K562 (cell line): Measurements from ENCODE around the gene HERPUD2. TPM values are rescaled to one million over a fixed set of nuclear protein-coding genes. Genes with fewer than 3 reads are reported as not detected.
"Not testable (repeated sequence)": the region's sequence is repeated elsewhere in the genome, so short reads cannot be mapped to it uniquely, and the experiment has no call there.

ENCODE experiments used
- ATAC-seq: fragments of 200-7000 bp; cut with Tn5 transposase; 3 replicates; pipeline ENCODE4 v1.9.1; 2020; ENCODE audit warnings: moderate library complexity
- BruUV-seq: library from RNA; stranded (reverse); fragments of 400-500 nt; replicated peaks from 2 replicates; lab custom pipeline; 2021; lab: Mats Ljungman, UMichigan
- CTCF ChIA-PET: fragments of 300-600 bp; formaldehyde crosslinking; extraction: SDS; loops from one replicate; lab custom pipeline; 2021; ENCODE audit warnings: low intra/inter-chr PET ratio; lab: Yijun Ruan, JAX
- POLR2A ChIA-PET: fragments of 300-600, 350-650 bp; sonication (Branson Sonifier 250); formaldehyde crosslinking; extraction: SDS; loops from one replicate; lab custom pipeline; 2021; ENCODE audit warnings: antibody characterized with exemption, inconsistent platforms; lab: Yijun Ruan, JAX
- DNase-seq, 4 experiments: peaks; one replicate each; pipeline versions ENCODE4 v3.0.0 to v3.0.0-alpha.2; 2011 to 2018; ENCODE audit warnings: low spot score in 3 of 4, mixed read lengths in 3 of 4; ENCODE audit errors: extremely low read depth in 1 of 4
- FAIRE-seq: peaks from 2 replicates; lab custom pipeline; 2011; peaks lifted over from hg19 to GRCh38; lab: Jason Lieb, UNC
- H2AFZ ChIP-seq: 2 replicates; pipeline ENCODE4 v1.6.0; 2011; ENCODE audit warnings: low read depth, low read length, control low read depth, inconsistent platforms
- H3K27ac ChIP-seq: fragments of 200-600 bp; 3 replicates; pipeline ENCODE4 v1.8.0; 2011; ENCODE audit warnings: low read depth, mild to moderate bottlenecking, control low read depth, inconsistent platforms, low read length, moderate library complexity, mixed read lengths; ENCODE audit errors: extremely low read depth
- H3K27me3 ChIP-seq, 2 experiments: fragments of 300-600 bp in 1 of 2; 2 replicates in 1 of 2; 3 replicates in 1 of 2; pipeline versions ENCODE4 v1.6.0 to v1.8.0; 2011; ENCODE audit warnings: inconsistent platforms in 2 of 2, low read length in 2 of 2, mild to moderate bottlenecking in 1 of 2, mixed read lengths in 1 of 2, moderate library complexity in 1 of 2; ENCODE audit not compliant: control insufficient read depth in 2 of 2, insufficient read depth in 2 of 2
- H3K36me3 ChIP-seq: fragments of 300-600 bp; 3 replicates; pipeline ENCODE4 v1.8.0; 2011; ENCODE audit warnings: mild to moderate bottlenecking, low read length, inconsistent platforms; ENCODE audit not compliant: control insufficient read depth, insufficient read depth
- H3K4me1 ChIP-seq, 2 experiments: fragments of 200-600 bp in 1 of 2; replicated peaks in 1 of 2; 2 replicates in 1 of 2; 3 replicates in 1 of 2; pipeline versions ENCODE4 v1.5.1 to v1.8.0; 2011; ENCODE audit warnings: inconsistent platforms in 2 of 2, low read length in 2 of 2, mild to moderate bottlenecking in 1 of 2, mixed read lengths in 1 of 2, moderate library complexity in 1 of 2; ENCODE audit not compliant: control insufficient read depth in 2 of 2, insufficient read depth in 2 of 2
- H3K4me2 ChIP-seq: 2 replicates; pipeline ENCODE4 v1.6.1; 2011; ENCODE audit warnings: low read length, control low read depth, inconsistent platforms, mixed read lengths; ENCODE audit not compliant: insufficient read depth
- H3K4me3 ChIP-seq: fragments of 200-600 bp; sonication (generic), shearing (Covaris generic); 2 replicates; pipeline ENCODE4 v1.5.1; 2016; ENCODE audit warnings: control low read depth, inconsistent platforms
- H3K79me2 ChIP-seq: fragments of 200-600 bp; 3 replicates; pipeline ENCODE4 v1.8.0; 2011; ENCODE audit warnings: low read length, inconsistent platforms; ENCODE audit not compliant: control insufficient read depth, insufficient read depth
- H3K9ac ChIP-seq, 2 experiments: 2 replicates each; pipeline versions ENCODE4 v1.6.0 to v1.6.1; 2011; ENCODE audit warnings: low read depth in 2 of 2, low read length in 2 of 2, control low read depth in 1 of 2, inconsistent platforms in 1 of 2, mild to moderate bottlenecking in 1 of 2, mixed read lengths in 1 of 2; ENCODE audit not compliant: insufficient read depth in 1 of 2
- H3K9me1 ChIP-seq: one replicate; pipeline ENCODE4 v1.6.0; 2011; ENCODE audit warnings: inconsistent platforms, mild to moderate bottlenecking, low read length, moderate library complexity; ENCODE audit not compliant: control insufficient read depth, insufficient read depth
- H3K9me3 ChIP-seq: replicated peaks from 2 replicates; pipeline ENCODE4 v1.5.1; 2011; ENCODE audit warnings: low read depth, low read length, inconsistent platforms; ENCODE audit not compliant: control insufficient read depth, insufficient read depth
- H4K20me1 ChIP-seq: replicated peaks from 2 replicates; pipeline ENCODE4 v1.6.1; 2011; ENCODE audit warnings: low read length, inconsistent platforms, mixed read lengths; ENCODE audit not compliant: control insufficient read depth, insufficient read depth
- CBX3 ChIP-seq, 2 experiments: IDR thresholded peaks; 1 replicate in 1 of 2; 2 replicates in 1 of 2; pipeline ENCODE4 v1.6.1; 2012; ENCODE audit warnings: inconsistent platforms in 2 of 2, low read length in 2 of 2, borderline replicate concordance in 1 of 2, control low read depth in 1 of 2
- FOXO4 ChIP-seq: fragments of 450-650 bp; formaldehyde crosslinking; IDR thresholded peaks from 2 replicates; pipeline ENCODE4 v1.4.0; 2020; ENCODE audit warnings: mild to moderate bottlenecking, moderate library complexity
- GATAD2B ChIP-seq: fragments of 450-650 bp; IDR thresholded peaks from 2 replicates; pipeline ENCODE4 v1.6.1; 2017; ENCODE audit warnings: mild to moderate bottlenecking, borderline replicate concordance
- HNRNPK ChIP-seq: fragments of 200-400 bp; formaldehyde crosslinking; IDR thresholded peaks from one replicate; pipeline ENCODE4 v1.6.1; 2018; ENCODE audit warnings: mild to moderate bottlenecking, low read depth, low read length; ENCODE audit not compliant: poor library complexity, severe bottlenecking
- KDM2B ChIP-seq: fragments of 250-450 bp; sonication (Bioruptor Pico); IDR thresholded peaks from 2 replicates; pipeline ENCODE4 v1.8.0; 2021; ENCODE audit warnings: mild to moderate bottlenecking, moderate library complexity
- RAD21 ChIP-seq, 2 experiments: fragments of 250-450 bp in 1 of 2; fragments of 450-650 bp in 1 of 2; sonication (Bioruptor Pico) in 1 of 2; formaldehyde crosslinking in 1 of 2; IDR thresholded peaks in 1 of 2; conservative IDR thresholded peaks in 1 of 2; 2 replicates each; pipeline versions ENCODE4 v1.4.0 to v1.8.0; 2020 to 2022; ENCODE audit warnings: mild to moderate bottlenecking in 2 of 2, moderate library complexity in 1 of 2
- WGBS: fragments of 100-300 bp; shearing (Covaris generic); methylation state at CpG from one replicate; pipeline ENCODE4 v1.1.6; 2016; ENCODE audit warnings: low coverage, mixed read lengths; ENCODE audit not compliant: insufficient coverage; ENCODE audit errors: missing lambda C conversion rate; 5-methylcytosine and 5-hydroxymethylcytosine counted together
- in situ Hi-C: fragments of 300-500 bp; cut with MboI; formaldehyde crosslinking; loops from 4 replicates; pipeline ENCODE4 v1.15.0; 2018; ENCODE audit warnings: inconsistent platforms, mixed read lengths
- intact Hi-C: fragments of 100-400 bp; cut with micrococcal nuclease; formaldehyde crosslinking; loops from 2 replicates; pipeline ENCODE4 v1.14.2; 2022
- polyA plus RNA-seq, 8 experiments: library from polyadenylated mRNA; depleted of rRNA in 4 of 8; stranded (reverse) in 5 of 8; unstranded in 3 of 8; fragments of >200 nt; fragmentation: Nextera tagmentation in 2 of 8; fragmentation: Illumina TruSeq in 1 of 8; extraction: Ambion mirVana in 2 of 8; extraction: Trizol in 1 of 8; gene quantifications; 2 replicates each; pipeline versions ENCODE4 v1.2.1 to v1.2.3, GENCODE V29; 2011 to 2014; ENCODE audit warnings: inconsistent platforms in 1 of 8, missing spikeins in 1 of 8
- total RNA-seq, 7 experiments: library from RNA; depleted of rRNA in 6 of 7; stranded (reverse); fragments of >200 nt in 6 of 7; fragmentation: Illumina TruSeq in 2 of 7; extraction: Trizol in 2 of 7; gene quantifications; 2 replicates each; pipeline versions ENCODE4 v1.2.1 to v1.2.3, GENCODE V29; 2011 to 2021; ENCODE audit warnings: low replicate concordance in 1 of 7
- TF ChIP-seq, protein P1 (sequence below), 2 experiments: fragments of 450-650 bp in 1 of 2; sonication (generic) in 1 of 2; formaldehyde crosslinking; conservative IDR thresholded peaks; 2 replicates each; pipeline versions ENCODE4 v1.4.0 to v1.8.1; 2020 to 2022; ENCODE audit warnings: mild to moderate bottlenecking in 1 of 2, missing genetic modification reagents in 1 of 2
- TF ChIP-seq, protein P2 (sequence below): fragments of 450-650 bp; IDR thresholded peaks from 2 replicates; pipeline ENCODE4 v1.6.1; 2018; ENCODE audit not compliant: partially characterized antibody

HERPUD2 gene
- total and polyA plus RNA-seq, 9 of the 15 experiments (the other 6 are each of a cell fraction or from before 2014, with no cell fraction given) = 4.1 to 28.5 (median 12.3) TPM

- TF ChIP-seq, protein P1, sequence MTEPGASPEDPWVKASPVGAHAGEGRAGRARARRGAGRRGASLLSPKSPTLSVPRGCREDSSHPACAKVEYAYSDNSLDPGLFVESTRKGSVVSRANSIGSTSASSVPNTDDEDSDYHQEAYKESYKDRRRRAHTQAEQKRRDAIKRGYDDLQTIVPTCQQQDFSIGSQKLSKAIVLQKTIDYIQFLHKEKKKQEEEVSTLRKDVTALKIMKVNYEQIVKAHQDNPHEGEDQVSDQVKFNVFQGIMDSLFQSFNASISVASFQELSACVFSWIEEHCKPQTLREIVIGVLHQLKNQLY (CRISPR knock-in tag; conservative IDR thresholded peaks at IDR 0.05) = no peak
- no peak for TF ChIP-seq CBX3 (IDR thresholded peaks at IDR 0.05; ENCODE audit: borderline replicate concordance in 1 of 2, low read length in 2 of 2)
- no peak for TF ChIP-seq HNRNPK
- no peak for TF ChIP-seq FOXO4
- TF ChIP-seq KDM2B (CRISPR knock-in tag) = no peak
- TF ChIP-seq, protein P2, sequence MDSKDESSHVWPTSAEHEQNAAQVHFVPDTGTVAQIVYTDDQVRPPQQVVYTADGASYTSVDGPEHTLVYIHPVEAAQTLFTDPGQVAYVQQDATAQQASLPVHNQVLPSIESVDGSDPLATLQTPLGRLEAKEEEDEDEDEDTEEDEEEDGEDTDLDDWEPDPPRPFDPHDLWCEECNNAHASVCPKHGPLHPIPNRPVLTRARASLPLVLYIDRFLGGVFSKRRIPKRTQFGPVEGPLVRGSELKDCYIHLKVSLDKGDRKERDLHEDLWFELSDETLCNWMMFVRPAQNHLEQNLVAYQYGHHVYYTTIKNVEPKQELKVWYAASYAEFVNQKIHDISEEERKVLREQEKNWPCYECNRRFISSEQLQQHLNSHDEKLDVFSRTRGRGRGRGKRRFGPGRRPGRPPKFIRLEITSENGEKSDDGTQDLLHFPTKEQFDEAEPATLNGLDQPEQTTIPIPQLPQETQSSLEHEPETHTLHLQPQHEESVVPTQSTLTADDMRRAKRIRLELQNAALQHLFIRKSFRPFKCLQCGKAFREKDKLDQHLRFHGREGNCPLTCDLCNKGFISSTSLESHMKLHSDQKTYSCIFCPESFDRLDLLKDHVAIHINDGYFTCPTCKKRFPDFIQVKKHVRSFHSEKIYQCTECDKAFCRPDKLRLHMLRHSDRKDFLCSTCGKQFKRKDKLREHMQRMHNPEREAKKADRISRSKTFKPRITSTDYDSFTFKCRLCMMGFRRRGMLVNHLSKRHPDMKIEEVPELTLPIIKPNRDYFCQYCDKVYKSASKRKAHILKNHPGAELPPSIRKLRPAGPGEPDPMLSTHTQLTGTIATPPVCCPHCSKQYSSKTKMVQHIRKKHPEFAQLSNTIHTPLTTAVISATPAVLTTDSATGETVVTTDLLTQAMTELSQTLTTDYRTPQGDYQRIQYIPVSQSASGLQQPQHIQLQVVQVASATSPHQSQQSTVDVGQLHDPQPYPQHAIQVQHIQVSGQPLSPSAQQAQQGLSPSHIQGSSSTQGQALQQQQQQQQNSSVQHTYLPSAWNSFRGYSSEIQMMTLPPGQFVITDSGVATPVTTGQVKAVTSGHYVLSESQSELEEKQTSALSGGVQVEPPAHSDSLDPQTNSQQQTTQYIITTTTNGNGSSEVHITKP = no peak
- no peak for TF ChIP-seq GATAD2B
- no peak for TF ChIP-seq RAD21 (CRISPR knock-in tag; conservative IDR thresholded peaks at IDR 0.05 in 1 of 2, IDR thresholded peaks at IDR 0.05 in 1 of 2)
These were observed 37.8 kb downstream of the HERPUD2 start (continued) for GRCh38 chr7:35657125-35657524.

- H3K9me3 ChIP-seq, H2AFZ ChIP-seq, H3K9ac ChIP-seq, CTCF ChIA-PET, ATAC-seq, H3K36me3 ChIP-seq, H3K79me2 ChIP-seq, BruUV-seq, H3K4me1 ChIP-seq, H3K4me2 ChIP-seq, in situ Hi-C loops, H3K27me3 ChIP-seq, H3K27ac ChIP-seq, FAIRE-seq, H3K9me1 ChIP-seq, intact Hi-C loops, H4K20me1 ChIP-seq, DNase-seq, H3K4me3 ChIP-seq: not testable (repeated sequence)
- POLR2A ChIA-PET = interaction anchor here (1.4 kb wide), 1 partner anchor 26 kb away, joined by 4 read pairs; no protein-coding TSS in a partner anchor
- 100% methylated on average over 2 of the region's 3 CpGs for WGBS
These were observed 40.4 kb downstream of the HERPUD2 start for GRCh38 chr7:35654558-35654957.
